Stimulated activated naive CD8-positive, alpha-beta T cell treated with anti-CD3 and anti-CD28 coated beads, Interleukin-15, amount 100 ng/mL, for 72 hours (primary cell): ENCODE measurements around the gene ANKS1B.

ENCODE experiments used
- ATAC-seq: fragments of 150-1000 bp; cut with Tn5 transposase; 2 replicates; pipeline ENCODE4 v1.10.0; 2021; ENCODE audit warnings: mild to moderate bottlenecking, moderate library complexity
- DNase-seq, 2 donors: peaks; one replicate each; pipeline ENCODE4 v3.0.0; 2021 to 2022
- H3K27ac Mint-ChIP-seq, 2 donors: one replicate each; pipeline ENCODE4 v1.8.0; 2022; ENCODE audit warnings: mild to moderate bottlenecking in 2 of 2, mixed read lengths in 2 of 2, moderate library complexity in 2 of 2
- H3K27me3 Mint-ChIP-seq: one replicate; pipeline ENCODE4 v1.8.0; 2022; ENCODE audit warnings: mixed read lengths
- H3K4me1 Mint-ChIP-seq: one replicate; pipeline ENCODE4 v1.8.0; 2022; ENCODE audit warnings: mild to moderate bottlenecking, mixed read lengths
- H3K4me3 Mint-ChIP-seq, 2 donors: one replicate each; pipeline ENCODE4 v1.8.0; 2022; ENCODE audit warnings: mild to moderate bottlenecking in 2 of 2, mixed read lengths in 2 of 2, moderate library complexity in 1 of 2
- H3K9me3 Mint-ChIP-seq, 2 donors: one replicate each; pipeline ENCODE4 v1.8.0; 2022; ENCODE audit warnings: mixed read lengths in 2 of 2

The ANKS1B gene

DNA sequence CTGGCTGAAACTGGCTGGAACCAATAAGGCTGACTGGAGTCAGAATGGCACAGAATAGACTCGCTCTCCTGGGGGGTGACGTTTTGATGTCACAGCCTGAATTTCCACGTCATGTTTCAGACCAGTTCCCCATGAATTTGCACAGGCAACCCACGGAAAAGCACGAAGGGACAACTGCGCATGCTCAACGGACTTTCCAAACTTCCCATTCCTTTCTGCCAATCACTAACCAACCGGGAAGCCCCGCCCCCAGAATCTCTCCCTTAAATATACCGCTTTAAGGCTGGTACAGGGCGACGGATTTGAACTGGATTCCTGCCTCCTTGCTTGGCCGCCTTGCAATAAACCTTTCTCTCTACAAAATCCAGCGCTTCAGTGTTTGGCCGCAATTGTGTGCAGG is 904.9 kb downstream of the ANKS1B start:
- H3K27me3 Mint-ChIP-seq = no peaks in the 10 kb centered on the region
- no peaks in the 10 kb centered on the region for H3K9me3 Mint-ChIP-seq
- H3K27ac Mint-ChIP-seq = no peak overlapping the region
- H3K4me1 Mint-ChIP-seq = no peaks in the 10 kb centered on the region
- ATAC-seq (no peak), DNase-seq (no peak)
- no peak overlapping the region for H3K4me3 Mint-ChIP-seq

DNA sequence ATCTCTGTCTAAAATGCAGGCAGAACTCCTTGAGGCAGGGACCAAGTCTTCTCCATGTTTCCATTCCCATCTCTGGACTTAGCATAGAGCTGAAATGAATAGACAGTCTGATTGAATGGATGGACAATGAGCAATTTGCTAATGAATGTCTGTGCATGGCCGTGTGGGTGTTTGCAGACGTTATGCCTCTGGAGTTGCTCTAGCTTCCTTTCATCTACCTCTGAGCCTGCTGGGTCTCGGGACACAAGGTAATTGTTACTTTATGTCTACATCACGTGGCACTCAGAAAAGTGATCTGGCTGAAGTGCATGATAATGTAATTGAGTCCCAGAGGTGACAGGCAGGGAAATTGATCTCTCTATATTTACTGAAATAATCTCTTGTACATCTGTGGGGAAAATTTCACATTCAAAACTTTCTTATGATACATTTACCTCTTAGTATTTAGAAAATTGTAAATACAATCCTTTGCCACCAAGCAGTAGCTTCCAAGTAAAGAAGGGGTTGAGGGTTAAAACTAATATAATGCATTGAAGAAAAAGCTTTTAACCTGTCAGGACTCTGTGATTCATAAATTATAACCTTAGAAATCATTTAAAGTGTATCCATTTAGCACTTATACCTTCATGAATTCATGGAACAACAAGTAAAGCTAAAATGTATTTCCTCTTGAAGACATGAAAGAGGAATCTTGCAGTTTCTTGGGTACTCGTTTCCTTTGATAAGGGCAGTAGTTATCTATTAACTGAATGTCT is 915.6 kb downstream of the ANKS1B start:
- Mint-ChIP-seq H3K9me3 (peaks cover 0 to 3% of the 10 kb centered on the region in 2 donors), H3K4me1 (no peaks in the 10 kb centered on the region), H3K4me3 (no peak overlapping the region), H3K27ac (no peak overlapping the region), H3K27me3 (no peaks in the 10 kb centered on the region)
- no peak for DNase-seq
- no peak for ATAC-seq

DNA sequence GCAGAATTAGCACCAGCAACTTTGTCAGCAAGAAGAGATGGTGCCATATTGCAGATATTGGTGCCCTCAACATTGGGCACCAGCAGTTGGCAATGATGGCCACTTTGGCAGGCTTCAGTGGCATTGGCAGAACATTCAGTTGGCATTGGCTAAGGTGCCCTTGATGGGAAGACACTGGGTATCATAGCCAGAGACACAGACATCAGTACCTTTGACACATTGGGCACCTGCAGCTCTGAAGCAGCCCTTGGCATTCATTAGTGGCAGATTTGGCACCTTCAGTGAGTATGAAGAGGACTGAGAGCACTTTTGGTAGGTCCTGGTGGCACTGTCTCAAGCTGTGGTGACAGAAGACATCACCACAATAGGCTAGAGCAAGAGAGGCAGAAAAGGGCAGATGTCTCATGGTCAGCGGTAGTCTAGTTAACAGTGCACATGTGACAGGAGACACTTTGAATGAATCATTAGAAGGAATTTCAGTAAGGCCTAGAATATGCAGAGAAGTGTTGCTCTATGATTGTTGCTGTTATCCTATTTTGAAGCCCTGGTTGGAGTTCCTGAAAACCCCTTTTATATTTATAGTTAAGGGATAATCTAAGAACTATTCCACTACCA is 917.5 kb downstream of the ANKS1B start:
- Mint-ChIP-seq H3K4me3 (no peak overlapping the region), H3K4me1 (no peaks in the 10 kb centered on the region), H3K27ac (no peak overlapping the region), H3K27me3 (no peaks in the 10 kb centered on the region), H3K9me3 (peaks cover 0 to 3% of the 10 kb centered on the region in 2 donors)
- ATAC-seq (no peak), DNase-seq (no peak)

DNA sequence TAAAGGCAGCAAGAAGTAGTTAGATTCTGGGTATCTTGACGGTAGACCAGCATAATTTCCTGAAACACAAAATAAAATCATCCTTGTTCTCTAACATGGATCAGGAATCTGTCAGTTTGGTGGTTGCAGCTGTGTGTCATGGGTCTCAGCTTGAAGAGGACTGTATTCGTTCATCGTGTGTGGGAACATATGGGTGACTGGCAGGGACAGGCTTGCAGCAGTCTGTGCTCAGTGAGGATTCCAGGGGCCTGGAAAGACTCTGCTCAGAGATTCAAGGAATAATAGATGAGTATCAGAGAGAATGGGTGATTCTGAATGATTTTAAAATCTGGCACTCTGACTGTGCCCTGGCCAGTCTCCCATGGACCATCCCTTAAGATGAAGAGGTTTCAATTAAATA is 918.0 kb downstream of the ANKS1B start:
- peaks cover 0 to 3% of the 10 kb centered on the region in 2 donors for H3K9me3 Mint-ChIP-seq
- DNase-seq (no peak), ATAC-seq (no peak)
- no peaks in the 10 kb centered on the region for H3K4me1 Mint-ChIP-seq
- H3K27ac Mint-ChIP-seq = no peak overlapping the region
- no peak overlapping the region for H3K4me3 Mint-ChIP-seq
- H3K27me3 Mint-ChIP-seq = no peaks in the 10 kb centered on the region

DNA sequence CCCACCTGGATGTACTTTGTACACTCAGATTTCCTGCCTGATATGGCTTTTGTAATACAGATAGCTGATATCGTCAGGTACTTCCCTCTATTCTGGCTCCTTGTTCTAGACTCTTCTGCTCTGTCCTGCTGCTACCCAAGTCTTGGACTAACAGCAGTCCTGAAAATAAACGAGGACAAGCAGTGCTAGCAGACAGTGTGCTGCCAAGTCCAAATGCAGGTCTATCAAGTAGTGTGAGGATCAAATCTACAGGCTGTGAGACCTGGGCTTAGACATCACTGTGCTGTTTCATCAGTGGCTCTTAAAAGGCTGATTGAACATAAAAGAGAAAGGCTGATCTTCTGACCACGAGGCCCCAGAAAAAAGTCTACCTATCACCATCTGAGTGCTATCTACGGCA is 921.6 kb downstream of the ANKS1B start:
- Mint-ChIP-seq H3K27ac (peak overlapping the region in 1 of 2 donors; percentile 38), H3K4me1 (no peaks in the 10 kb centered on the region), H3K9me3 (peaks cover 0 to 3% of the 10 kb centered on the region in 2 donors), H3K27me3 (no peaks in the 10 kb centered on the region), H3K4me3 (no peak overlapping the region)
- DNase-seq (no peak), ATAC-seq (no peak)

DNA sequence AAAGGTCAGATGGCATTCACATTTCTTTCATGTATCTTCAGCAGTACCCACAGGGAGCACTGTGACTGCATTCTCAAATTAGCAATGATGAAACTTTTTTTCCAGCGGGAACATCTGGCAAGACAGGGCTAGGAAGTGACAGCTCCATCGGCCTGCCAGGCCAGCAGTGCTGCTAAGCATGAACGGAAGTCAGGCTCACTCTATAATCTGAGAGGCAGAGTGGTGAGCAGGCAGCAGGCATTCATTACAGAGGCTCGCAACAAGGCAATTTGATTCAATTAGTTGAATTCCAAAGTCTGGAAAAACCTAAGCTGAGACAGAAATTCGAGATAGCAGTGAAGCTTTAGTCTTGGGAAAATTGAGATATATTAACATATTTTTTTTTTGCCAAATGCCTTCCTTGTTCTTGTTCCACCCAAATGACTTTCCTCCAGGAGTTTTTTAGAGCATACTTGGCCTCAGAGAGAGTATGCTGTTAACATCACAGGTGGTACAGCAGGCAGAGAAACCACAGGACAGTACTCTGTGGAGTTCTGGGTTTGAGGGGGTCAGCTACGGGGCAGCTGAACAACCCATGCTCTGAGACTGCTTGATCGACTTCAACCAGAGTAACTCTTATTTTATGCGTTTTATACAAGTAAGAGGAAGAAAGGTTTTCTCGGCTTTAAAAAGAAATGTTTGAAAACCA is 924.8 kb downstream of the ANKS1B start:
- Mint-ChIP-seq H3K27me3 (no peaks in the 10 kb centered on the region), H3K27ac (no peak overlapping the region), H3K4me3 (no peak overlapping the region), H3K9me3 (no peaks in the 10 kb centered on the region), H3K4me1 (no peaks in the 10 kb centered on the region)
- ATAC-seq = no peak
- no peak for DNase-seq

DNA sequence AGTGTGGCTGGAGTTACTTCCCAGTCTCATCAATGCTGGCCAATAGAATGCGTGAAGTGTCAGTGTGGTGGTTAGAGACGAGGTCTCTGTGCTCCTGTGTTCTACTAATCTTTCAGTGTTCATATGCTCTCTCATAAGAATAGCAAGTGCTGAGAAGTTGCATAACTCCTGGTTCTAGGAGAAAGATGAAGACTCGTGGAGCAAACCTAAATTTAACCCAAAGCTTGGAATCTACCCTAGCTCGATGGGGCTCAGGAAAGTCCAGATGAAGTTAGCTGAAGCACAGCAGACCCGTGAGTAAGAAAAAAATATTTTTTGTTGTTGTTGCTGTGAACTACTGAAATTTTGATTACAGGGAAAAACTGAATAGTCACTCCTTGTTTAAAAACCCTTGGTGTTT is 927.1 kb downstream of the ANKS1B start:
- DNase-seq = no peak
- Mint-ChIP-seq H3K9me3 (no peaks in the 10 kb centered on the region), H3K27me3 (no peaks in the 10 kb centered on the region), H3K4me3 (no peak overlapping the region), H3K27ac (no peak overlapping the region), H3K4me1 (no peaks in the 10 kb centered on the region)
- ATAC-seq = no peak

DNA sequence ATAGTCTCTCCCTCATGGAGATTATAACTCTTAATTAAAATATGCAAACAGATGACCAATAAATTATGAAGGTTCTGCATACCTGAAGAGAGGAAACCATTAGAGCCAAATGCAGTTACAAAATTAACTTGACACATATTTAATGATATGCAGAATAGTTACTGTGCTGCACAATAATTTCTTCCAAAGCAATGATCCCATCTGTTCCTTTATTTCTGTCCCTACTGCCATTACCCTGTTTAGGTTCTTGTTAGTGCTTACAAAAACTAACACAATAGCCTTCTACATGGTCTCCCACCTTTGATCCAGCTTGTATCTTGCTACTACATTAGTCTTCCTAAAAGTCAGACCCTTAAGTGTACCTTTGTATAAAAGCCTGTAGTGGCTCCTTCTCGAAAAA is 928.5 kb downstream of the ANKS1B start:
- no peak overlapping the region for H3K4me3 Mint-ChIP-seq
- DNase-seq (no peak), ATAC-seq (no peak)
- no peaks in the 10 kb centered on the region for H3K9me3 Mint-ChIP-seq
- H3K4me1 Mint-ChIP-seq = no peaks in the 10 kb centered on the region
- H3K27me3 Mint-ChIP-seq = no peaks in the 10 kb centered on the region
- H3K27ac Mint-ChIP-seq = no peak overlapping the region

DNA sequence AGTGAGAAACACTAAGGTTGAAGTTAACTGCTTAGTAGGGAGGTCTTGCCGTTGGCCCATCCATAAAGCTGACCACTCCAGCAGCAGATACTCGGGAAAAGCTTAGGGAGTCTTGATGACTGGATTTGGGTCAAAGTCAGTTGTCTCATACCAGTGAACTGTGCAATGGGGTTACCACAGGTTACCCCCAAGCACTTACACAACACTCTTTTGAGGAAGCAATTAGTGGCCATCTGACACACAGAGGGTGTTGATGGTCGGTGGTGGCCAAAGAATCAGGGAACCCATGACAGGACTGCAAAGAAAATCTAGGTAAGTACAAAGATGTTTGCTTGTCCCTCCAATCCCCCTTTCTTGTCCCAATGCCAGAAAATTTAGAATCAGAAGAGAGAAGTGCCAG is 929.4 kb downstream of the ANKS1B start:
- Mint-ChIP-seq H3K27ac (no peak overlapping the region), H3K9me3 (no peaks in the 10 kb centered on the region), H3K4me3 (no peak overlapping the region), H3K4me1 (no peaks in the 10 kb centered on the region), H3K27me3 (no peaks in the 10 kb centered on the region)
- no peak for DNase-seq
- no peak for ATAC-seq

DNA sequence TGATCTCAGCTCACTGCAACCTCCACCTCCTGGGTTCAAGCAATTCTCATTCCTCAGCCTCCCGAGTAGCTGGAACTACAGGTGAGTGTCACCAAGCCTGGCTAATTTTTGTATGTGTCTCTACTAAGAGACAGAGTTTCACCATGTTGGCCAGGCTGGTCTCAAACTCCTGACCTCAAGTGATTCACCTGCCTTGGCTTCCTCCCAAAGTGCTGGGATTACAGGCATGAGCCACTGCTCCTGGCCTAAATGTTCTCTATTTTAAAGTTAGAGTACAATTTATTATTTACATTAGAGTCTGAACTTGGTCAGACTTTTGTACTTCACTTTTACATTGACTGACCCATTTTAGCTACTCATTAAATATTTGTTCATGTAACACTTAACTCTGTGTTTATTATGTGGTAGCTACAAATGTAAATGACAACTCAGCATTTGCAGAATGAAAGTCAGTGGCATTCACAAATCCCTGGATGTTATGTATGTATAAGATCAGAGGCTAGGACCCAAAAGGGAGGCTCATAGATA is 930.1 kb downstream of the ANKS1B start:
- Mint-ChIP-seq H3K9me3 (no peaks in the 10 kb centered on the region), H3K27me3 (no peaks in the 10 kb centered on the region), H3K4me3 (no peak overlapping the region), H3K27ac (no peak overlapping the region), H3K4me1 (no peaks in the 10 kb centered on the region)
- no peak for ATAC-seq
- DNase-seq = no peak

DNA sequence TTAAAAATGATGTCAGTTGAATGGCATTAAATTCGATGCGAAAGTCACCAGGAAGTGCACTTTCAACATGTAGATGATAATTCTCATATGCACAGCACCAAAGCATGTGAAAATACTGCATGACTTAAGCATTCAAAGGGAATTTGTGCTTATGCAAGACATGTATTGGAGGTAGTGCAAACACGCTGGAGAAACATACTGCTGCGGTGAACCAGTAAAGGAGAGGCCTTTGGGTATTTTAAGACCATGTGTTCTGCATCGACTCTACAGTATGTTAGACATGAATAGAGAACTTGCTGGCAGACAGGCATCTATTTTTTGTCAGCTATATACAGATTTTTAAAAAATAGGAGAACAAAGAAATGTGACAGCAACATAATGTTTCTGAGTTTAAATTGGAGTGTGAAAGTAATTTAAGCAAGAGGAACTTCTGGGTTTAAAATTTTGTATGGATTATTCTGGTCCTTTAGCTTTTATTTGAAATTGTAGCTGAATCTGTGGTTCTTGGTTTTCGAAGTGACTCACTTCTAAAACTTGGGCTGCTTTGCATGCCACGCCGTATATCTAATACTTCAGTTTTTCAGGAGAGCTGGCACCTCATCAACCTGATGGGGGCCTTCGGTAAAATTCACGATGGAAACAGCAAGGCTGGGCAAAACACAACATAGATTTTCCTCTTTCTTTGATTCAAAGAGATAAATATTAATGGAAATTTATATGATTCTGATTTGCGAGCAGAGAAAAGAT is 930.9 kb downstream of the ANKS1B start:
- no peak for DNase-seq
- H3K27ac Mint-ChIP-seq = no peak overlapping the region
- H3K4me1 Mint-ChIP-seq = no peaks in the 10 kb centered on the region
- no peak overlapping the region for H3K4me3 Mint-ChIP-seq
- no peak for ATAC-seq
- H3K9me3 Mint-ChIP-seq = no peaks in the 10 kb centered on the region
- no peaks in the 10 kb centered on the region for H3K27me3 Mint-ChIP-seq

DNA sequence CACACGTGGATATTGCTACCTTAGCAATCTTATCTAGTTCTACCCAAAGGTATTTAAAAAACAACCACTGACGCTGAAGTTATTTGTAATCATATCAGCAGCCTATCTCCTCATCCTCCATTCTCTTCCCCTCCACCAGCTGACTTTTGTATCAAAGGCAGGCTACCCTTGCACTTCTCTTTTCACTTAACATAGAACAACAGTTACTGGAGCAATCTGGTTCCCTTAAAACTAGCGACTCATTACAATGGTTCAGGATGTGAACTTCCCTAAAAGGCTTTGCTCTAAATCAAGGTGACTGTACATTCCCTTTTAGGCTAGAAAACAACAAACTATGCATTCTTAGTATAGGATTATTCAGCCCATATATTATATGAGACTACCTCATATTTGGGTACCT is 935.0 kb downstream of the ANKS1B start:
- DNase-seq = no peak
- Mint-ChIP-seq H3K4me1 (no peaks in the 10 kb centered on the region), H3K27me3 (no peaks in the 10 kb centered on the region), H3K9me3 (peaks cover 4 to 21% of the 10 kb centered on the region in 2 donors), H3K4me3 (no peak overlapping the region), H3K27ac (no peak overlapping the region)
- ATAC-seq = no peak

DNA sequence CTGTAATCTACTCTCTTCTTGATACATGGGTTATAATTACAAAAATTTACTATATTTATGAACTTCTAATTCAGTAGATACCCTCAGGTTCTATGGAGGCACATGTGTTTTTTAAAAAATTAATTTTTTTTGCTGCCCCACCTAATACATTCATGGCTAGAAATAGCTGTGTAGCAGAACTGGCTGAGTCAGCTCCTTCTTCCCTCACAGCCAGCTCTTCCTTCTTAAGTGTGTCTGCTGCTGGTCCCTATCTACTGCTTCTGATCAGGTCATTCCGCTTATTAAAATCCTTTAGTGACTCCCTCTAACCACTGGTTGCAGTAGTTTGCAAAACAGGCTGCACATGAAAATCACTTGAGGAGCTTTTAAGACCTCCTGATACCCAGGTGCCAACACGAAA is 939.6 kb downstream of the ANKS1B start:
- no peaks in the 10 kb centered on the region for H3K4me1 Mint-ChIP-seq
- DNase-seq (no peak), ATAC-seq (no peak)
- no peak overlapping the region for H3K27ac Mint-ChIP-seq
- no peak overlapping the region for H3K4me3 Mint-ChIP-seq
- H3K9me3 Mint-ChIP-seq = peaks cover 4 to 21% of the 10 kb centered on the region in 2 donors
- peaks cover 7% of the 10 kb centered on the region for H3K27me3 Mint-ChIP-seq

DNA sequence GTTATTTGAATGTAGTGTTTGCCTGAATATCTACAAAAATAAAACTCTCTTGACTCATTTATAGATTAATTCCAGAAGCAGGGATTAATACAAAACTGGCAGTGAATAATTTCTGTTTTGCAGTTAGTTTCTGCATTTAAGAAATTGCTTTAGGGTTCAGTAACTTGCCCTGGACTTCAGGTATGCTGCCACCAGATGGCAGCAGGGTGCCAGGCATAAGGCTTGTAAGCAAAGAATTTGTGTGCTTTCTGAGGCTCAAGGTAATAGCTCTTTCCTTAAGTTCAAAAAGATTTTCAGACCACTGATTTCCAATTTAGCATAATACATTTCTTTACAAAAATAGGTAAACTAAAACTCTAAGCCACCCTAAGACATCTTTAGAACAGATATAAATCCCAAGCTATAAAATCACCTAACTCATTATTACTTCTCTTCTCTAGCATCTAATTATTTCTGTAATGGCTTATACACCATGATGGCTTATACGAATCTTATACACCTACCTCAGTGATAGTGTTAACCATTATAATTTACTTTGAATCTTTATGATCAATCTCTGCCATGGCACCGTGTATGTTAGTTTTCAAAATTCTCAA is 941.3 kb downstream of the ANKS1B start:
- H3K4me1 Mint-ChIP-seq = no peaks in the 10 kb centered on the region
- H3K4me3 Mint-ChIP-seq = no peak overlapping the region
- peaks cover 4 to 20% of the 10 kb centered on the region in 2 donors for H3K9me3 Mint-ChIP-seq
- ATAC-seq (no peak), DNase-seq (peak; percentile 29 to 31)
- peaks cover 7% of the 10 kb centered on the region for H3K27me3 Mint-ChIP-seq
- H3K27ac Mint-ChIP-seq = no peak overlapping the region

DNA sequence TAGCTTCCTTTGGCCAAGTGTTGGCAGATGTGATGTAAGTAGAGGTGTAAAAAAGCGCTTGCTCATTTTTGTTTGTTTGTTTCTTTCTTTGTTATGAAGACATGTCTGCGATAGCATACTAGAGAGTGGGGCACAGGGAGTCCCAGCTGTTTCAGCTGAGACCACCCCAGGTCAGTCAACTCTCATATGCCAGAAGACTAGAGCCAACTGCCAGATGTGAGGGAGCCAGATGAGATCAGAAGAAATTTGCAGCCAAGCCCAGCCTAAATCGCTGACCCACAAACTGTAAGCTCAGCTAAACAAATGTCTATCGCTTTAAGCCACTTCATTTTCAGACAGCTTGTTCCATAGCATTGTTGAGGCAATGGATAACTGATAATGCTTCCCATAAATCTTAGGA is 942.5 kb downstream of the ANKS1B start:
- no peaks in the 10 kb centered on the region for H3K4me1 Mint-ChIP-seq
- H3K27ac Mint-ChIP-seq = no peak overlapping the region
- H3K9me3 Mint-ChIP-seq = peaks cover 4 to 8% of the 10 kb centered on the region in 2 donors
- DNase-seq (no peak), ATAC-seq (no peak)
- peaks cover 7% of the 10 kb centered on the region for H3K27me3 Mint-ChIP-seq
- H3K4me3 Mint-ChIP-seq = no peak overlapping the region
